KMS-11 (cell line): Measurements from ENCODE around the gene UFM1.

ENCODE experiments used
- H2AFZ ChIP-seq: fragments of 200-600 bp; sonication (generic); 2 replicates; pipeline ENCODE4 v1.6.1; 2016; ENCODE audit warnings: antibody characterized with exemption, mixed run types, low read depth
- H3K27ac ChIP-seq: fragments of 200-600 bp; sonication (generic); 2 replicates; pipeline ENCODE4 v1.6.1; 2016; ENCODE audit warnings: mild to moderate bottlenecking, mixed run types
- H3K27me3 ChIP-seq: fragments of 200-600 bp; sonication (generic); 2 replicates; pipeline ENCODE4 v1.6.1; 2017; ENCODE audit warnings: mild to moderate bottlenecking, low read depth, mixed run types, moderate library complexity; ENCODE audit not compliant: insufficient read depth
- H3K36me3 ChIP-seq: fragments of 200-600 bp; sonication (generic); 2 replicates; pipeline ENCODE4 v1.6.1; 2017; ENCODE audit warnings: mild to moderate bottlenecking, mixed run types; ENCODE audit not compliant: insufficient read depth
- H3K4me1 ChIP-seq: fragments of 200-600 bp; sonication (generic); 2 replicates; pipeline ENCODE4 v1.6.1; 2016; ENCODE audit warnings: mild to moderate bottlenecking, low read depth, mixed run types; ENCODE audit not compliant: poor library complexity, severe bottlenecking
- H3K4me2 ChIP-seq: fragments of 200-600 bp; sonication (generic); 2 replicates; pipeline ENCODE4 v1.7.0; 2016; ENCODE audit warnings: mild to moderate bottlenecking, mixed run types
- H3K4me3 ChIP-seq: fragments of 200-600 bp; sonication (generic); IDR thresholded peaks from 2 replicates; pipeline ENCODE4 v1.6.1; 2017; ENCODE audit warnings: low read depth, low read length, mixed read lengths; ENCODE audit not compliant: insufficient read depth
- H3K79me2 ChIP-seq: fragments of 200-600 bp; sonication (generic); 2 replicates; pipeline ENCODE4 v1.6.1; 2016; ENCODE audit warnings: low read depth, mixed run types; ENCODE audit not compliant: insufficient read depth
- H3K9ac ChIP-seq: fragments of 200-600 bp; sonication (generic); 2 replicates; pipeline ENCODE4 v1.6.1; 2016; ENCODE audit warnings: mild to moderate bottlenecking, mixed run types
- H4K20me1 ChIP-seq: fragments of 200-600 bp; sonication (generic); 2 replicates; pipeline ENCODE4 v1.6.1; 2016; ENCODE audit warnings: mild to moderate bottlenecking, mixed run types; ENCODE audit not compliant: insufficient read depth
- TF ChIP-seq, protein P1 (sequence below): fragments of 200-600 bp; sonication (generic); conservative IDR thresholded peaks from 2 replicates; pipeline ENCODE4 v1.6.1; 2017; ENCODE audit warnings: low read depth, mild to moderate bottlenecking, antibody characterized with exemption, low read length, moderate library complexity, mixed read lengths

Gene UFM1

DNA sequence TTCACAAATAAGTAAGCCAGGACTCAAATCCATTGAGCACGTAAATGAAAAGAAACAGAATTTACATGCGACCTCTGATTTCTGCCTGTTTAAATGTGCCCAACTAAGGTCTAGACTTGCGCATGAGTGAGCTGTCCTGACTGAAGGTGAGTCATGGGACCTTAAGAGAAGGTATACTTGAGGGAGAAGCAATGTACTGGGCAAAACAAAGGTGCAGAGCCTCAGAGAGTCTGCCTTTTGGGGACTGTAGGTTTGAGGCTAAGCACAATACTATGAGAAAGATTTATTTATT, 45.8 kb downstream of the UFM1 start:
- no peaks in the 10 kb centered on the region for H3K36me3 ChIP-seq
- no peak overlapping the region for H2AFZ ChIP-seq
- no peak overlapping the region for H3K4me3 ChIP-seq
- H3K4me1 ChIP-seq = no peaks in the 10 kb centered on the region
- no peaks in the 10 kb centered on the region for H4K20me1 ChIP-seq
- H3K27me3 ChIP-seq = no peaks in the 10 kb centered on the region
- H3K4me2 ChIP-seq = no peak overlapping the region
- no peaks in the 10 kb centered on the region for H3K79me2 ChIP-seq
- TF ChIP-seq, protein P1, sequence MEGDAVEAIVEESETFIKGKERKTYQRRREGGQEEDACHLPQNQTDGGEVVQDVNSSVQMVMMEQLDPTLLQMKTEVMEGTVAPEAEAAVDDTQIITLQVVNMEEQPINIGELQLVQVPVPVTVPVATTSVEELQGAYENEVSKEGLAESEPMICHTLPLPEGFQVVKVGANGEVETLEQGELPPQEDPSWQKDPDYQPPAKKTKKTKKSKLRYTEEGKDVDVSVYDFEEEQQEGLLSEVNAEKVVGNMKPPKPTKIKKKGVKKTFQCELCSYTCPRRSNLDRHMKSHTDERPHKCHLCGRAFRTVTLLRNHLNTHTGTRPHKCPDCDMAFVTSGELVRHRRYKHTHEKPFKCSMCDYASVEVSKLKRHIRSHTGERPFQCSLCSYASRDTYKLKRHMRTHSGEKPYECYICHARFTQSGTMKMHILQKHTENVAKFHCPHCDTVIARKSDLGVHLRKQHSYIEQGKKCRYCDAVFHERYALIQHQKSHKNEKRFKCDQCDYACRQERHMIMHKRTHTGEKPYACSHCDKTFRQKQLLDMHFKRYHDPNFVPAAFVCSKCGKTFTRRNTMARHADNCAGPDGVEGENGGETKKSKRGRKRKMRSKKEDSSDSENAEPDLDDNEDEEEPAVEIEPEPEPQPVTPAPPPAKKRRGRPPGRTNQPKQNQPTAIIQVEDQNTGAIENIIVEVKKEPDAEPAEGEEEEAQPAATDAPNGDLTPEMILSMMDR = no peak
- H3K27ac ChIP-seq = no peak overlapping the region
- no peak overlapping the region for H3K9ac ChIP-seq

GRCh38 chr13:38398711-38399493, 49.3 kb downstream of the UFM1 start:
- TF ChIP-seq, protein P1 = no peak
- no peaks in the 10 kb centered on the region for H3K36me3 ChIP-seq

GRCh38 chr13:38399535-38399934, 49.9 kb downstream of the UFM1 start:
- Histone ChIP-seq H3K27ac (no peak overlapping the region), H3K4me1 (no peaks in the 10 kb centered on the region), H3K36me3 (no peaks in the 10 kb centered on the region), H3K79me2 (no peaks in the 10 kb centered on the region), H3K4me3 (no peak overlapping the region), H4K20me1 (no peaks in the 10 kb centered on the region), H3K4me2 (no peak overlapping the region), H2AFZ (no peak overlapping the region), H3K9ac (no peak overlapping the region), H3K27me3 (no peaks in the 10 kb centered on the region)
- TF ChIP-seq, protein P1 = no peak

More at GRCh38 chr13:38398711-38399493, 49.3 kb downstream of the UFM1 start:
- no peak overlapping the region for H3K9ac ChIP-seq
- no peaks in the 10 kb centered on the region for H3K27me3 ChIP-seq
- H3K27ac ChIP-seq = no peak overlapping the region
- no peak overlapping the region for H2AFZ ChIP-seq
- H3K4me2 ChIP-seq = no peak overlapping the region
- no peaks in the 10 kb centered on the region for H4K20me1 ChIP-seq
- no peak overlapping the region for H3K4me3 ChIP-seq
- H3K79me2 ChIP-seq = no peaks in the 10 kb centered on the region
- no peaks in the 10 kb centered on the region for H3K4me1 ChIP-seq

DNA sequence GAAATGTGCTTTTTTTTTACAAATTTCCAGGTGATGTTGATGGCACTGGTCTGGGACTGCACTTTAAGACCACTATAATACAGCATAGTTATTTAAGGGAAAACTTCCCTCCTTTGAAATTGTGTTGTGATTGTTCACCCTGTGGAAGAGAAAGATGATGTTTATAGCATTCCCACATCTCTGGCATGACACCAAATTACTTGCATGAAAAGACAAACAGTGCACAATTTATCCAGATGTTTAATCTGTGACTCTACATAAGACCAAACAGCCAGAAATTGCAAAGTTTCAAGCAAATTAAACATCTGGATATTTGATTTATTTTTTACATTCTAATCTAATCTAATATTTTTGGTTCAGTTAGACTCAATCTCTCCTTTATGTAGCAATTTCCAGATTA, 51.6 kb downstream of the UFM1 start:
- Histone ChIP-seq H3K36me3 (no peaks in the 10 kb centered on the region), H3K4me3 (no peak overlapping the region), H3K4me2 (no peak overlapping the region), H3K27me3 (no peaks in the 10 kb centered on the region), H3K9ac (no peak overlapping the region), H3K4me1 (no peaks in the 10 kb centered on the region), H3K27ac (no peak overlapping the region), H4K20me1 (no peaks in the 10 kb centered on the region), H3K79me2 (no peaks in the 10 kb centered on the region), H2AFZ (no peak overlapping the region)
- TF ChIP-seq, protein P1 = no peak
